DMS79 (cell line): Measurements from ENCODE around the gene ACOT13.
"Not testable (repeated sequence)": the region's sequence is repeated elsewhere in the genome, so short reads cannot be mapped to it uniquely, and the experiment has no call there.

Experiments
- DNase-seq: peaks from one replicate; lab custom pipeline; 2025; lab: John Stamatoyannopoulos, UW

Gene ACOT13

GRCh38 chr6:24662236-24662635, 4.6 kb upstream of the ACOT13 start:
- no peak for DNase-seq

- DNase-seq = no peak
Measured at GRCh38 chr6:24663189-24663588, 3.7 kb upstream of the ACOT13 start.

GRCh38 chr6:24664046-24664987, 2.6 kb upstream of the ACOT13 start:
- no peak for DNase-seq

GRCh38 chr6:24666097-24666640, 708 bp upstream of the ACOT13 start:
- peak; percentile 55 for DNase-seq

- DNase-seq = no peak
Measured at GRCh38 chr6:24667378-24667803, 514 bp downstream of the ACOT13 start.

- DNase-seq = not testable (repeated sequence)
Measured at GRCh38 chr6:24668066-24668996, 1.5 kb downstream of the ACOT13 start.

GRCh38 chr6:24668997-24669361, 2.1 kb downstream of the ACOT13 start:
- DNase-seq = no peak

- DNase-seq = not testable (repeated sequence)
Measured at GRCh38 chr6:24670492-24670891, 3.6 kb downstream of the ACOT13 start.

GRCh38 chr6:24671077-24671476, 4.2 kb downstream of the ACOT13 start:
- DNase-seq = not testable (repeated sequence)

GRCh38 chr6:24672620-24673182, 5.8 kb downstream of the ACOT13 start:
- DNase-seq = no peak

- DNase-seq = no peak
Measured at GRCh38 chr6:24673625-24674024, 6.7 kb downstream of the ACOT13 start.

- DNase-seq = not testable (repeated sequence)
Measured at GRCh38 chr6:24678792-24679352, 12.0 kb downstream of the ACOT13 start.

- no peak for DNase-seq
Measured at GRCh38 chr6:24680582-24680981, 13.7 kb downstream of the ACOT13 start.

- DNase-seq = no peak
Measured at GRCh38 chr6:24683297-24684296, 16.7 kb downstream of the ACOT13 start.

GRCh38 chr6:24686408-24686807, 19.5 kb downstream of the ACOT13 start:
- DNase-seq = no peak

- DNase-seq = no peak
Measured at GRCh38 chr6:24686946-24687345, 20.1 kb downstream of the ACOT13 start.

- DNase-seq = no peak
Measured at GRCh38 chr6:24689964-24690363, 23.1 kb downstream of the ACOT13 start.

GRCh38 chr6:24690593-24690992, 23.7 kb downstream of the ACOT13 start:
- DNase-seq = no peak

GRCh38 chr6:24691550-24691949, 24.7 kb downstream of the ACOT13 start:
- DNase-seq = no peak

- DNase-seq = no peak
Measured at GRCh38 chr6:24692003-24692402, 25.1 kb downstream of the ACOT13 start.
